Trophoblast cell (in vitro differentiated cells and primary cell): Measurements from ENCODE around the gene RABAC1.

Experiments
- DNase-seq, 2 donors: peaks; one replicate each; pipeline ENCODE4 v3.0.0-alpha.2; 2016
- H2AFZ ChIP-seq: 2 replicates; pipeline ENCODE4 v1.6.1; 2013; ENCODE audit warnings: low read length, moderate library complexity, mild to moderate bottlenecking; ENCODE audit not compliant: insufficient read depth, poor library complexity
- H2AK5ac ChIP-seq: 2 replicates; pipeline ENCODE4 v1.6.1; 2013; ENCODE audit warnings: mild to moderate bottlenecking, low read length
- H2BK120ac ChIP-seq: 2 replicates; pipeline ENCODE4 v1.6.1; 2013; ENCODE audit warnings: low read length, mild to moderate bottlenecking, moderate library complexity; ENCODE audit not compliant: insufficient read depth, poor library complexity
- H2BK12ac ChIP-seq: 2 replicates; pipeline ENCODE4 v1.6.1; 2013; ENCODE audit warnings: mild to moderate bottlenecking, low read length, moderate library complexity
- H2BK5ac ChIP-seq: 2 replicates; pipeline ENCODE4 v1.6.1; 2013; ENCODE audit warnings: low read length, low read depth, moderate library complexity, mild to moderate bottlenecking; ENCODE audit not compliant: poor library complexity
- H3K14ac ChIP-seq: 2 replicates; pipeline ENCODE4 v1.6.1; 2013; ENCODE audit warnings: mild to moderate bottlenecking, low read length
- H3K18ac ChIP-seq: 2 replicates; pipeline ENCODE4 v1.6.1; 2013; ENCODE audit warnings: mild to moderate bottlenecking, low read length
- H3K23ac ChIP-seq: 2 replicates; pipeline ENCODE4 v1.6.1; 2013; ENCODE audit warnings: low read length
- H3K27ac ChIP-seq: 2 replicates; pipeline ENCODE4 v1.5.1; 2013; ENCODE audit warnings: low read depth, mild to moderate bottlenecking, inconsistent platforms, low read length, moderate library complexity
- H3K27me3 ChIP-seq: 2 replicates; pipeline ENCODE4 v1.6.1; 2013; ENCODE audit warnings: inconsistent platforms, mild to moderate bottlenecking, low read length, moderate library complexity; ENCODE audit not compliant: insufficient read depth
- H3K36me3 ChIP-seq, 2 experiments: 1 replicate in 1 of 2; 2 replicates in 1 of 2; pipeline ENCODE4 v1.6.1; 2013; ENCODE audit warnings: low read length in 2 of 2, mild to moderate bottlenecking in 2 of 2, moderate library complexity in 1 of 2; ENCODE audit not compliant: insufficient read depth in 2 of 2, control insufficient read depth in 1 of 2
- H3K4ac ChIP-seq: 2 replicates; pipeline ENCODE4 v1.6.1; 2013; ENCODE audit warnings: low read depth, mild to moderate bottlenecking, low read length, moderate library complexity
- H3K4me1 ChIP-seq, 2 experiments: 1 replicate in 1 of 2; 2 replicates in 1 of 2; pipeline ENCODE4 v1.6.1; 2013; ENCODE audit warnings: low read length in 2 of 2, mild to moderate bottlenecking in 2 of 2, moderate library complexity in 1 of 2; ENCODE audit not compliant: insufficient read depth in 2 of 2, control insufficient read depth in 1 of 2
- H3K4me2 ChIP-seq: 2 replicates; pipeline ENCODE4 v1.6.1; 2013; ENCODE audit warnings: inconsistent platforms, mild to moderate bottlenecking, low read length, moderate library complexity
- H3K4me3 ChIP-seq: 2 replicates; pipeline ENCODE4 v1.5.1; 2013; ENCODE audit warnings: mild to moderate bottlenecking, low read depth, low read length, inconsistent platforms
- H3K79me1 ChIP-seq: one replicate; pipeline ENCODE4 v1.6.1; 2013; ENCODE audit warnings: low read length
- H3K79me2 ChIP-seq: 2 replicates; pipeline ENCODE4 v1.6.1; 2013; ENCODE audit warnings: low read length, mild to moderate bottlenecking; ENCODE audit not compliant: control insufficient read depth, insufficient read depth, poor library complexity
- H3K9ac ChIP-seq: 2 replicates; pipeline ENCODE4 v1.6.1; 2013; ENCODE audit warnings: mild to moderate bottlenecking, low read length
- H3K9me3 ChIP-seq: 2 replicates; pipeline ENCODE4 v1.6.1; 2013; ENCODE audit warnings: low read depth, mild to moderate bottlenecking, control low read depth, inconsistent platforms, low read length; ENCODE audit not compliant: insufficient read depth
- H4K12ac ChIP-seq: 2 replicates; pipeline ENCODE4 v1.6.1; 2013; ENCODE audit warnings: low read depth, mild to moderate bottlenecking, low read length, moderate library complexity
- H4K8ac ChIP-seq: 2 replicates; pipeline ENCODE4 v1.6.1; 2013; ENCODE audit warnings: low read depth, mild to moderate bottlenecking, low read length, moderate library complexity
- H4K91ac ChIP-seq: one replicate; pipeline ENCODE4 v1.6.1; 2013; ENCODE audit warnings: low read depth, mild to moderate bottlenecking, low read length, moderate library complexity
- WGBS: extraction: QIAGEN DNeasy Blood & Tissue Kit; methylation state at CpG from one replicate; pipeline ENCODE4 v1.1.7; 2013; ENCODE audit warnings: missing lambda C conversion rate; ENCODE audit not compliant: insufficient read length, insufficient coverage; ENCODE audit errors: extremely low coverage; 5-methylcytosine and 5-hydroxymethylcytosine counted together

RABAC1 gene

GRCh38 chr19:41999878-42000208, 40.7 kb upstream of the RABAC1 start:
- Histone ChIP-seq H2BK12ac (no peak overlapping the region), H3K79me2 (no peaks in the 10 kb centered on the region), H3K18ac (no peak overlapping the region), H2BK120ac (no peak overlapping the region), H3K4me2 (no peak overlapping the region), H2AK5ac (no peak overlapping the region), H3K27me3 (peaks cover 41% of the 10 kb centered on the region), H3K4me3 (no peak overlapping the region), H3K79me1 (no peaks in the 10 kb centered on the region), H3K14ac (no peak overlapping the region), H3K23ac (no peak overlapping the region), H4K8ac (no peak overlapping the region), H3K9me3 (peaks cover 15% of the 10 kb centered on the region), H3K4me1 (no peaks in the 10 kb centered on the region), H3K4ac (no peak overlapping the region), H4K12ac (no peak overlapping the region), H3K27ac (no peak overlapping the region), H2BK5ac (no peak overlapping the region), H3K36me3 (no peaks in the 10 kb centered on the region), H4K91ac (no peak overlapping the region), H3K9ac (no peak overlapping the region), H2AFZ (no peak overlapping the region)
- no peak for DNase-seq
- 100% methylated on average over 1 of the region's 7 CpGs for WGBS

- peak in 1 of 2 donors; percentile 3 for DNase-seq
- Histone ChIP-seq H2BK12ac (no peak overlapping the region), H4K8ac (no peak overlapping the region), H3K36me3 (no peaks in the 10 kb centered on the region), H3K9ac (no peak overlapping the region), H3K79me1 (no peaks in the 10 kb centered on the region), H3K79me2 (no peaks in the 10 kb centered on the region), H2BK5ac (no peak overlapping the region), H2AFZ (no peak overlapping the region), H3K23ac (no peak overlapping the region), H2BK120ac (no peak overlapping the region), H4K91ac (no peak overlapping the region), H3K4me3 (peak overlapping the region; percentile 4), H3K4me2 (no peak overlapping the region), H2AK5ac (no peak overlapping the region), H3K4me1 (no peaks in the 10 kb centered on the region), H3K9me3 (peaks cover 18% of the 10 kb centered on the region), H3K4ac (no peak overlapping the region), H3K27me3 (peaks cover 44% of the 10 kb centered on the region), H3K14ac (no peak overlapping the region), H4K12ac (no peak overlapping the region), H3K27ac (no peak overlapping the region), H3K18ac (no peak overlapping the region)
- WGBS = 100% methylated on average over 2 of the region's 55 CpGs
These were observed 40.2 kb upstream of the RABAC1 start for GRCh38 chr19:41999071-41999877.

- Histone ChIP-seq H3K36me3 (no peaks in the 10 kb centered on the region), H3K79me1 (no peaks in the 10 kb centered on the region), H3K4me2 (peak overlapping the region; percentile 35), H3K9me3 (peaks cover 18% of the 10 kb centered on the region), H3K14ac (no peak overlapping the region), H2BK120ac (no peak overlapping the region), H2AK5ac (no peak overlapping the region), H3K9ac (no peak overlapping the region), H3K79me2 (no peaks in the 10 kb centered on the region), H3K23ac (no peak overlapping the region), H4K91ac (no peak overlapping the region), H2BK12ac (no peak overlapping the region), H4K8ac (no peak overlapping the region), H3K4me3 (no peak overlapping the region), H3K27me3 (peaks cover 48% of the 10 kb centered on the region), H3K18ac (no peak overlapping the region), H2AFZ (no peak overlapping the region), H4K12ac (no peak overlapping the region), H3K4me1 (no peaks in the 10 kb centered on the region), H3K27ac (no peak overlapping the region), H2BK5ac (no peak overlapping the region), H3K4ac (no peak overlapping the region)
- no CpG with 5 or more reads among the region's 64 CpGs for WGBS
- DNase-seq = peak in 1 of 2 donors; percentile 13
These were observed 39.3 kb upstream of the RABAC1 start for GRCh38 chr19:41998246-41999020.

- H3K23ac ChIP-seq = no peak overlapping the region
- no peaks in the 10 kb centered on the region for H3K79me1 ChIP-seq
- no peak overlapping the region for H4K91ac ChIP-seq
- no peak overlapping the region for H4K12ac ChIP-seq
- no peak overlapping the region for H2BK120ac ChIP-seq
- H3K36me3 ChIP-seq = no peaks in the 10 kb centered on the region
- H3K9me3 ChIP-seq = peaks cover 18% of the 10 kb centered on the region
- no peak overlapping the region for H2AK5ac ChIP-seq
- no peaks in the 10 kb centered on the region for H3K79me2 ChIP-seq
- H3K18ac ChIP-seq = no peak overlapping the region
- H3K27me3 ChIP-seq = peaks cover 52% of the 10 kb centered on the region
- no peak for DNase-seq
- H2BK5ac ChIP-seq = no peak overlapping the region
- H2AFZ ChIP-seq = no peak overlapping the region
- no peak overlapping the region for H2BK12ac ChIP-seq
- no peak overlapping the region for H3K14ac ChIP-seq
- H3K4me3 ChIP-seq = no peak overlapping the region
- H3K4ac ChIP-seq = no peak overlapping the region
- H3K4me1 ChIP-seq = no peaks in the 10 kb centered on the region
- no peak overlapping the region for H3K27ac ChIP-seq
- no peak overlapping the region for H4K8ac ChIP-seq
- no peak overlapping the region for H3K4me2 ChIP-seq
- no peak overlapping the region for H3K9ac ChIP-seq
- WGBS = no CpG with 5 or more reads among the region's 14 CpGs
These were observed 38.7 kb upstream of the RABAC1 start for GRCh38 chr19:41997851-41998229.
